Mesenchymal stem cell (in vitro differentiated cells and primary cell): ENCODE data around the gene FOXN3.

Experiments
- DNase-seq: peaks from one replicate; pipeline ENCODE4 v3.0.0-alpha.2; 2013
- H2AFZ ChIP-seq: one replicate; pipeline ENCODE4 v1.6.1; 2013; ENCODE audit warnings: low read depth, mild to moderate bottlenecking, control low read depth, inconsistent platforms, low read length, moderate library complexity
- H2AK5ac ChIP-seq: 2 replicates; pipeline ENCODE4 v1.6.1; 2013; ENCODE audit warnings: low read length, moderate library complexity, mild to moderate bottlenecking, inconsistent platforms; ENCODE audit not compliant: severe bottlenecking
- H2BK120ac ChIP-seq: one replicate; pipeline ENCODE4 v1.6.1; 2013; ENCODE audit warnings: low read depth, mild to moderate bottlenecking, inconsistent platforms, low read length, moderate library complexity
- H2BK12ac ChIP-seq, 2 experiments: one replicate each; pipeline ENCODE4 v1.6.1; 2013; ENCODE audit warnings: inconsistent platforms in 2 of 2, low read length in 2 of 2, mild to moderate bottlenecking in 2 of 2, moderate library complexity in 2 of 2, control low read depth in 1 of 2
- H2BK15ac ChIP-seq: one replicate; pipeline ENCODE4 v1.6.1; 2013; ENCODE audit warnings: mild to moderate bottlenecking, low read depth, inconsistent platforms; ENCODE audit not compliant: poor library complexity, severe bottlenecking
- H2BK5ac ChIP-seq: 2 replicates; pipeline ENCODE4 v1.6.1; 2013; ENCODE audit warnings: low read depth, mild to moderate bottlenecking, low read length, control low read depth, inconsistent platforms; ENCODE audit not compliant: poor library complexity, severe bottlenecking
- H3K14ac ChIP-seq, 2 experiments: one replicate each; pipeline ENCODE4 v1.6.1; 2013; ENCODE audit warnings: inconsistent platforms in 2 of 2, low read length in 2 of 2, control low read depth in 1 of 2, mild to moderate bottlenecking in 1 of 2, moderate library complexity in 1 of 2
- H3K18ac ChIP-seq, 2 experiments: one replicate each; pipeline ENCODE4 v1.6.1; 2013; ENCODE audit warnings: inconsistent platforms in 2 of 2, low read length in 2 of 2, control low read depth in 1 of 2, low read depth in 1 of 2, mild to moderate bottlenecking in 1 of 2
- H3K23ac ChIP-seq, 2 experiments: one replicate each; pipeline ENCODE4 v1.6.1; 2013; ENCODE audit warnings: inconsistent platforms in 2 of 2, low read length in 2 of 2, mild to moderate bottlenecking in 2 of 2, moderate library complexity in 2 of 2, control low read depth in 1 of 2
- H3K27ac ChIP-seq: 2 replicates; pipeline ENCODE4 v1.5.1; 2013; ENCODE audit warnings: mild to moderate bottlenecking, moderate library complexity, low read length, control low read depth, inconsistent platforms; ENCODE audit not compliant: poor library complexity, severe bottlenecking
- H3K27me3 ChIP-seq, 2 experiments: 2 replicates each; pipeline versions ENCODE4 v1.6.1 to v1.7.0; 2013; ENCODE audit warnings: low read length in 2 of 2, mild to moderate bottlenecking in 2 of 2, moderate library complexity in 2 of 2, control low read depth in 1 of 2, inconsistent platforms in 1 of 2; ENCODE audit not compliant: control insufficient read depth in 1 of 2, insufficient read depth in 1 of 2
- H3K36me3 ChIP-seq, 2 experiments: 2 replicates each; pipeline versions ENCODE4 v1.6.1 to v1.7.0; 2013; ENCODE audit warnings: low read length in 2 of 2, control low read depth in 1 of 2, inconsistent platforms in 1 of 2, low read depth in 1 of 2, mild to moderate bottlenecking in 1 of 2; ENCODE audit not compliant: insufficient read depth in 2 of 2, control insufficient read depth in 1 of 2
- H3K4ac ChIP-seq, 2 experiments: one replicate each; pipeline ENCODE4 v1.6.1; 2013; ENCODE audit warnings: inconsistent platforms in 2 of 2, low read length in 2 of 2, mild to moderate bottlenecking in 2 of 2, moderate library complexity in 2 of 2, control low read depth in 1 of 2, low read depth in 1 of 2
- H3K4me1 ChIP-seq: 2 replicates; pipeline ENCODE4 v1.6.1; 2013; ENCODE audit warnings: low read depth, low read length, control low read depth; ENCODE audit not compliant: control insufficient read depth, insufficient read depth
- H3K4me2 ChIP-seq: 2 replicates; pipeline ENCODE4 v1.6.1; 2013; ENCODE audit warnings: low read length, mild to moderate bottlenecking, inconsistent platforms; ENCODE audit not compliant: poor library complexity, severe bottlenecking
- H3K4me3 ChIP-seq, 2 experiments: 2 replicates each; pipeline versions ENCODE4 v1.5.1 to v1.7.0; 2013; ENCODE audit warnings: low read length in 2 of 2, mild to moderate bottlenecking in 2 of 2, control low read depth in 1 of 2, low read depth in 1 of 2; ENCODE audit not compliant: insufficient read depth in 1 of 2
- H3K79me1 ChIP-seq: replicated peaks from 2 replicates; pipeline ENCODE4 v1.6.1; 2013; ENCODE audit warnings: mild to moderate bottlenecking, control low read depth, low read length, inconsistent platforms; ENCODE audit not compliant: poor library complexity, severe bottlenecking
- H3K9ac ChIP-seq: 2 replicates; pipeline ENCODE4 v1.7.0; 2013; ENCODE audit warnings: mild to moderate bottlenecking, low read length, moderate library complexity
- H3K9me3 ChIP-seq: 2 replicates; pipeline ENCODE4 v1.7.0; 2013; ENCODE audit warnings: mild to moderate bottlenecking, low read length; ENCODE audit not compliant: control insufficient read depth
- H4K8ac ChIP-seq: one replicate; pipeline ENCODE4 v1.6.1; 2013; ENCODE audit warnings: inconsistent platforms, mild to moderate bottlenecking, low read length, moderate library complexity
- H4K91ac ChIP-seq: one replicate; pipeline ENCODE4 v1.6.1; 2013; ENCODE audit warnings: mild to moderate bottlenecking, low read length, inconsistent platforms
- WGBS: methylation state at CpG from one replicate; pipeline ENCODE4 v1.1.7; 2013; ENCODE audit warnings: mixed read lengths; 5-methylcytosine and 5-hydroxymethylcytosine counted together

FOXN3 gene

DNA sequence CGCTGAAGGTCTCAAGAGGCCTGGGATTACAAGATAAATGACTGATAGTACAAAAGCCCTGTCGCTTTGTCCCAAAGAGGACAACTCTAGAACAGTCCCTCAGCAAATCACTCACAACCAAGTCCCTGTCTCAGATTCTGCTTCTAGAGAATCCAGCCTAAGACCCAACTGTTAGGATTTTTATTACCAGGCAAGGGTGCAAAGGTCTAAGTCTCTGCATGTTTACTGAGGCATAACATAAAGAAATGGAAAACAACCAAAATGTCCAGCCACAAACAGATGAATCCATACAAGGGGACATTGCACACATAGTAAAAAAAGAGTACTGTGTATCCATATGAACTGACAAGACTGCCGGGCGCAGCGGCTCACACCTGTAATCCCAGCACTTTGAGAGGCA is 104.1 kb downstream of the FOXN3 start:
- no peak overlapping the region for H3K4me2 ChIP-seq
- H2BK15ac ChIP-seq, result no peak overlapping the region
- H3K23ac ChIP-seq, result no peak overlapping the region
- H3K18ac ChIP-seq, result peak overlapping the region in 1 of 2 experiments; percentile 28
- no peak overlapping the region for H4K8ac ChIP-seq
- H3K9me3 ChIP-seq, result no peaks in the 10 kb centered on the region
- DNase-seq, result no peak
- no peak overlapping the region for H4K91ac ChIP-seq
- H2AFZ ChIP-seq, result no peak overlapping the region
- no peak overlapping the region for H3K4me3 ChIP-seq
- H3K36me3 ChIP-seq, result peaks cover 2 to 13% of the 10 kb centered on the region in 2 experiments
- H3K79me1 ChIP-seq, result peaks cover 46% of the 10 kb centered on the region
- H2AK5ac ChIP-seq, result no peak overlapping the region
- peaks cover 4% of the 10 kb centered on the region for H3K4me1 ChIP-seq
- no peak overlapping the region for H3K9ac ChIP-seq
- no peak overlapping the region for H3K27ac ChIP-seq
- no peak overlapping the region for H2BK5ac ChIP-seq
- H2BK12ac ChIP-seq, result no peak overlapping the region
- H3K4ac ChIP-seq, result no peak overlapping the region
- 97% methylated on average over 5 of the region's 5 CpGs for WGBS
- no peaks in the 10 kb centered on the region for H3K27me3 ChIP-seq
- H3K14ac ChIP-seq, result no peak overlapping the region
- no peak overlapping the region for H2BK120ac ChIP-seq

DNA sequence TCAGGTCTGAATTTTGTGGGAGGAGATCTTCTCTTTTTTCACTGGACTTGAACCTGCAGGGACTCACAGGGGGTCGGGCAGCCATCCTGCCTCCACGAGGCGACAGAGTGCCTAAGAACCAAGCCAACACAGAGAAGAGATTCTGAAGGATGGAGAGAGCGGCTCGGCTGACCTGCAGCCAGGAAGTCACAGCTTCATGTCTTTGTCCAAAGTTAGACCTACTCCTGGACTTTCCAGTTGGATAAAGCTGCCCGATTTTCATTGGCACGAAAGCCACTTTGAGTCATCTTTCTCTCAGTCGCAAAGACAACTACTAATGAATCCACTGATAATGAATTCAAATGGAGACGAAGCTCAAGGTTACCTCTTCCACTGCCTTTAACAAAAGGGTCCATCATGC is 106.8 kb downstream of the FOXN3 start:
- no peak overlapping the region for H3K4me3 ChIP-seq
- H3K9ac ChIP-seq, result no peak overlapping the region
- H3K27ac ChIP-seq, result no peak overlapping the region
- H3K27me3 ChIP-seq, result no peaks in the 10 kb centered on the region
- WGBS, result 97% methylated on average over 9 of the region's 9 CpGs
- H2BK12ac ChIP-seq, result no peak overlapping the region
- H3K36me3 ChIP-seq, result peaks cover 2 to 6% of the 10 kb centered on the region in 2 experiments
- H3K14ac ChIP-seq, result no peak overlapping the region
- no peak overlapping the region for H3K23ac ChIP-seq
- H3K79me1 ChIP-seq, result peaks cover 47% of the 10 kb centered on the region
- H2AFZ ChIP-seq, result no peak overlapping the region
- no peak overlapping the region for H2BK15ac ChIP-seq
- peaks cover 4% of the 10 kb centered on the region for H3K4me1 ChIP-seq
- no peak overlapping the region for H3K4ac ChIP-seq
- no peak overlapping the region for H4K8ac ChIP-seq
- H3K4me2 ChIP-seq, result no peak overlapping the region
- H2BK120ac ChIP-seq, result no peak overlapping the region
- no peaks in the 10 kb centered on the region for H3K9me3 ChIP-seq
- no peak overlapping the region for H4K91ac ChIP-seq
- H2BK5ac ChIP-seq, result no peak overlapping the region
- no peak overlapping the region for H2AK5ac ChIP-seq
- no peak overlapping the region for H3K18ac ChIP-seq
- no peak for DNase-seq

DNA sequence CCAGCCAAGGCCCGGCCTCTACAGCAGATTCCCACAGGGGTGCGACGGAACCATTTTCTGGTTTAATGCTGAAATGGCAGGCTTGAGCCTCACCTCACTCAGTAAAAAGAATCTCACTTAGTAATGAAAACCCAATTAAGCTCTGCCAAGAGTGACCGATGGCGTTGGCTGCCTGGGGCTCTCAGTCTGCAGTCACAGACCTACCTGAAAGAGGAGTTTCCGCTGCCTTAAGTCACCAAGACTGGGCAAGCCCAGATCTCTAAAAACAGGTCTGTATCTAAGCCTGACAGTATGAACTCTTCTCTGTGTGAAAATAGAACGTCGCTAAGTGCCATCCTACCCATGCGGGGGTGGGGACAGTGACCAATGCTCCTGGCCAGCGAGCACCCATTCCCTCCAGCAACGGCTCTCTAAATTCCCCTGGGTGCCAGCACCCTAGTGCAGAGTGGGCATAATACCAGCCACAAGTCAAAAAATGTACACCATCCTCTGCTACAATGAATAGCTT is 107.3 kb downstream of the FOXN3 start:
- H2BK120ac ChIP-seq, result no peak overlapping the region
- H3K4ac ChIP-seq, result no peak overlapping the region
- no peak overlapping the region for H3K4me2 ChIP-seq
- no peak overlapping the region for H2BK5ac ChIP-seq
- H3K36me3 ChIP-seq, result peaks cover 2 to 6% of the 10 kb centered on the region in 2 experiments
- H3K9ac ChIP-seq, result no peak overlapping the region
- H2AFZ ChIP-seq, result no peak overlapping the region
- H3K4me1 ChIP-seq, result peaks cover 7% of the 10 kb centered on the region
- no peak overlapping the region for H3K18ac ChIP-seq
- H3K79me1 ChIP-seq, result peaks cover 47% of the 10 kb centered on the region
- H2BK15ac ChIP-seq, result no peak overlapping the region
- no peak overlapping the region for H3K23ac ChIP-seq
- no peak overlapping the region for H4K8ac ChIP-seq
- H3K4me3 ChIP-seq, result no peak overlapping the region
- no peaks in the 10 kb centered on the region for H3K27me3 ChIP-seq
- no peak overlapping the region for H4K91ac ChIP-seq
- no peak overlapping the region for H3K14ac ChIP-seq
- WGBS, result 91% methylated on average over 11 of the region's 11 CpGs
- DNase-seq, result no peak
- no peak overlapping the region for H2BK12ac ChIP-seq
- H3K27ac ChIP-seq, result no peak overlapping the region
- H3K9me3 ChIP-seq, result no peaks in the 10 kb centered on the region
- no peak overlapping the region for H2AK5ac ChIP-seq

DNA sequence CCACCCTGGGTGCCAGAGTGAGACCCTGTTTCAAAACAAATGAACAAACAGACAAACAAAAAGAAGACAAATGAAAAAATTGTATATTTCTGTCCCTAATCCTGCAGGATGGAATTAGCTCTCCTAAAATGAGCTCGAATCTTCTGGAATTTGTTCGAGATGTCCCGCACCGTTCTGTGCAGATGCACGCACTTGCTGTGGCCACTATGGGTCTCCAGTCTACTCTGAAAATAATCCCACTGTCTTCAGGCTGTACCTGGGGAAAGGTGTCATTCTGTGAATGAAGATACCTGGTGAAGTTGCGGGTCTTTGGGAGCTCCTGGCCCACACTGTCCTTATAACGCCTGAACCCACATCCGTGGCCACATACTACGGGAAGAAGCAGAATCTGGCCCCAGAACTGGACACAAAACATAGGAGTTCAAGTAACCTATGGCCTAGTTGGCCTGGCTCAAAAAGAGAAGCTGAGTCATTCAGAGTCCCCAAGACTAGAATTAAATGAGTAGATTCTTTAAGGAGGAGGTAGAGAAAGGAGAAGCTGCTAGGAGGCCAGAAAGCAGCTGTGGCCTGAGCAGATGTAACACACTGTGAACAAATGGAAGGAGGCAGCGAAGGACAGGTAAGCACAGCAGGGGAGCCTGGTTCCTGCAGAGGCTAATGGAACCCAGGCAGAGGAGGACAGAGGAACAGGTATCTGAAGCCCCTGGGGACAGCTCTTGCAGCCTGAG is 108.6 kb downstream of the FOXN3 start:
- Histone ChIP-seq H3K36me3 (peaks cover 0 to 6% of the 10 kb centered on the region in 2 experiments), H3K79me1 (peaks cover 46% of the 10 kb centered on the region), H2AK5ac (no peak overlapping the region), H3K23ac (no peak overlapping the region), H2BK15ac (no peak overlapping the region), H3K27me3 (no peaks in the 10 kb centered on the region), H2BK120ac (no peak overlapping the region), H4K8ac (no peak overlapping the region), H3K4me2 (no peak overlapping the region), H3K4me3 (peak overlapping the region in 1 of 2 experiments; percentile 6), H3K9ac (peak overlapping the region; percentile 39), H2BK12ac (no peak overlapping the region), H4K91ac (no peak overlapping the region), H3K4ac (no peak overlapping the region), H2AFZ (no peak overlapping the region), H2BK5ac (no peak overlapping the region), H3K14ac (no peak overlapping the region), H3K18ac (no peak overlapping the region), H3K9me3 (no peaks in the 10 kb centered on the region), H3K27ac (no peak overlapping the region), H3K4me1 (peaks cover 12% of the 10 kb centered on the region)
- DNase-seq, result no peak
- WGBS, result 89% methylated on average over 10 of the region's 10 CpGs
